HepG2 (cell line): ENCODE results near the gene COX6A2. TPM values are rescaled to one million over a fixed set of nuclear protein-coding genes. Genes with fewer than 3 reads are reported as not detected.

ENCODE experiments used
- BCL6 ChIP-seq: IDR thresholded peaks from 2 replicates; pipeline ENCODE4 v1.6.1; 2016; ENCODE audit warnings: missing genetic modification reagents, missing compliant biosample characterization
- EEA1 ChIP-seq: sonication (generic); formaldehyde crosslinking; IDR thresholded peaks from 2 replicates; pipeline ENCODE4 v1.5.1; 2020; ENCODE audit warnings: mild to moderate bottlenecking, missing genetic modification reagents, borderline replicate concordance
- MYNN ChIP-seq: sonication (generic); formaldehyde crosslinking; IDR thresholded peaks from 2 replicates; pipeline ENCODE4 v1.4.0; 2020; ENCODE audit warnings: mild to moderate bottlenecking, low read depth, missing genetic modification reagents
- POGZ ChIP-seq: sonication (generic); formaldehyde crosslinking; IDR thresholded peaks from 2 replicates; pipeline ENCODE4 v1.4.0; 2020; ENCODE audit warnings: mild to moderate bottlenecking, missing genetic modification reagents
- RCOR2 ChIP-seq: IDR thresholded peaks from 2 replicates; pipeline ENCODE4 v1.6.1; 2016; ENCODE audit warnings: missing biosample characterization, missing genetic modification reagents
- SALL1 ChIP-seq: sonication (generic); formaldehyde crosslinking; IDR thresholded peaks from 2 replicates; pipeline ENCODE4 v1.8.0; 2022; ENCODE audit warnings: mild to moderate bottlenecking, missing genetic modification reagents
- SETDB1 ChIP-seq: sonication (generic); formaldehyde crosslinking; IDR thresholded peaks from 2 replicates; pipeline ENCODE4 v1.5.1; 2020; ENCODE audit warnings: missing genetic modification reagents, mild to moderate bottlenecking, borderline replicate concordance
- U2AF2 ChIP-seq: fragments of 200-400 bp; formaldehyde crosslinking; IDR thresholded peaks from 2 replicates; pipeline ENCODE4 v1.6.1; 2017; ENCODE audit warnings: low read depth, mild to moderate bottlenecking, low read length
- ZNF354B ChIP-seq: sonication (generic); formaldehyde crosslinking; IDR thresholded peaks from 2 replicates; pipeline ENCODE4 v1.8.0; 2022; ENCODE audit warnings: mild to moderate bottlenecking, missing genetic modification reagents
- ZNF431 ChIP-seq: sonication (generic); formaldehyde crosslinking; IDR thresholded peaks from 2 replicates; pipeline ENCODE4 v1.9.0; 2022; ENCODE audit warnings: missing genetic modification reagents, low read depth, mild to moderate bottlenecking, borderline replicate concordance
- ZNF562 ChIP-seq: sonication (generic); formaldehyde crosslinking; IDR thresholded peaks from 2 replicates; pipeline ENCODE4 v1.8.0; 2022; ENCODE audit warnings: missing genetic modification reagents, borderline replicate concordance
- ZNF841 ChIP-seq: sonication (generic); formaldehyde crosslinking; IDR thresholded peaks from 2 replicates; pipeline ENCODE4 v1.8.1; 2023; ENCODE audit warnings: missing genetic modification reagents, borderline replicate concordance
- polyA plus RNA-seq, 8 experiments: library from polyadenylated mRNA; depleted of rRNA in 3 of 8; stranded (reverse) in 7 of 8; unstranded in 1 of 8; fragments of >200 nt; fragmentation: Illumina TruSeq in 4 of 8; extraction: Trizol in 4 of 8; gene quantifications; 2 replicates each; pipeline versions ENCODE4 v1.2.1 to v1.2.3, GENCODE V29; 2011 to 2016; ENCODE audit warnings: low read depth in 4 of 8, missing spikeins in 1 of 8, mixed read lengths in 1 of 8; ENCODE audit not compliant: insufficient read depth in 1 of 8
- total RNA-seq, 5 experiments: library from RNA; depleted of rRNA; stranded (reverse); fragments of >200 nt; fragmentation: Illumina TruSeq; extraction: Trizol; gene quantifications; 2 replicates each; pipeline ENCODE4 v1.2.3, GENCODE V29; 2016; ENCODE audit warnings: low read depth in 1 of 5
- TF ChIP-seq, protein P1 (sequence below): IDR thresholded peaks from 2 replicates; pipeline ENCODE4 v1.6.1; 2012; ENCODE audit warnings: inconsistent platforms
- TF ChIP-seq, protein P2 (sequence below): sonication (generic); formaldehyde crosslinking; IDR thresholded peaks from 2 replicates; pipeline ENCODE4 v1.5.1; 2020; ENCODE audit warnings: missing genetic modification reagents, mild to moderate bottlenecking, borderline replicate concordance
- TF ChIP-seq, protein P3 (sequence below), 2 experiments: fragments of 450-650 bp in 1 of 2; sonication (generic) in 1 of 2; formaldehyde crosslinking; IDR thresholded peaks; 2 replicates each; pipeline versions ENCODE4 v1.5.0 to v1.8.0; 2020 to 2022; ENCODE audit warnings: mild to moderate bottlenecking in 1 of 2, missing genetic modification reagents in 1 of 2
- TF ChIP-seq, protein P4 (sequence below): sonication (generic); formaldehyde crosslinking; IDR thresholded peaks from 2 replicates; pipeline ENCODE4 v1.4.0; 2020; ENCODE audit warnings: missing genetic modification reagents
- TF ChIP-seq, protein P5 (sequence below): sonication (generic); formaldehyde crosslinking; IDR thresholded peaks from 2 replicates; pipeline ENCODE4 v1.4.0; 2020; ENCODE audit warnings: missing genetic modification reagents, mild to moderate bottlenecking, borderline replicate concordance
- TF ChIP-seq, protein P6 (sequence below): sonication (generic); formaldehyde crosslinking; IDR thresholded peaks from 2 replicates; pipeline ENCODE4 v1.5.0; 2020; ENCODE audit warnings: missing genetic modification reagents

COX6A2 gene
- total and polyA plus RNA-seq, 2 of the 13 experiments (the other 11 are each of a cell fraction or from before 2014, with no cell fraction given) = not detected

DNA sequence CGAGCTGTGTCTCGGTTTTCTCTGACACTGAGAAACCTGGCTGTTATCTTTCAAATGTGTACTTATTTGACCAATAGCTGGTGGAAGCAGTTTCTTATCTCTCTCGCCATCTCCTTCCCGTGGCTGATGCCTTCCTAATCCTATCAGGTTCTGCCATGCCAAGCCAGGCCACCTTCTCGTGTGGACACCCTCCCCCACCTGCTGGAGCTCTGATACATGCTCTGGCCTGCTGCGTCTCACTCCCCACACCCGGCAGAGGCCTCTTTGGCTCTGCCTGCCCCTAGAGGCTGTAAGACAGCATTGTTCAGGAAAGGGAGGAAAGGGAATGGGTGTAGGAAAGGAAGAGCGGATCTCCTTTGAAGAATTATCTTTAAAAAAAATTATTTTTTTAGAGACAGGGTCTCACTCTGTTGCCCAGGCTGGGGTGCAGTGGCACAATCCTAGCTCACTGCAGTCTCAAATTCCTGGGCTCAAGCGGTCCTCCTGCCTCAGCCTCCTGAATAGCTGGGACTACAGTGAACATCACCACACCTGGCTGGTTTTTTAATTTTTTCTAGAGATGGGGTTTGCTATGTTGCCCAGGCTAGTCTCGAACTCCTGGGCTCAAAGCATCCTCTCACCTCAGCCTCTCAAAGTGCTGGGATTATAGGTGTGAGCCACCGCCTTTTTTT lies 23.7 kb upstream of the COX6A2 start (continued):
- TF ChIP-seq, protein P1, sequence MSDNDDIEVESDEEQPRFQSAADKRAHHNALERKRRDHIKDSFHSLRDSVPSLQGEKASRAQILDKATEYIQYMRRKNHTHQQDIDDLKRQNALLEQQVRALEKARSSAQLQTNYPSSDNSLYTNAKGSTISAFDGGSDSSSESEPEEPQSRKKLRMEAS = peak; percentile 65
- TF ChIP-seq U2AF2 (no peak), SALL1 (CRISPR knock-in tag) (no peak), ZNF354B (no peak), MYNN (CRISPR knock-in tag) (no peak), ZNF431 (CRISPR knock-in tag) (no peak), BCL6 (no peak), ZNF562 (no peak), EEA1 (CRISPR knock-in tag) (no peak), ZNF841 (CRISPR knock-in tag) (no peak), SETDB1 (CRISPR knock-in tag) (no peak), POGZ (CRISPR knock-in tag) (0 out of 2 replicates have a peak, but pooled peaks have one; percentile 15), RCOR2 (CRISPR knock-in tag) (peak; percentile 65; the same call in 1 of the 2 replicates)
- TF ChIP-seq, protein P2, sequence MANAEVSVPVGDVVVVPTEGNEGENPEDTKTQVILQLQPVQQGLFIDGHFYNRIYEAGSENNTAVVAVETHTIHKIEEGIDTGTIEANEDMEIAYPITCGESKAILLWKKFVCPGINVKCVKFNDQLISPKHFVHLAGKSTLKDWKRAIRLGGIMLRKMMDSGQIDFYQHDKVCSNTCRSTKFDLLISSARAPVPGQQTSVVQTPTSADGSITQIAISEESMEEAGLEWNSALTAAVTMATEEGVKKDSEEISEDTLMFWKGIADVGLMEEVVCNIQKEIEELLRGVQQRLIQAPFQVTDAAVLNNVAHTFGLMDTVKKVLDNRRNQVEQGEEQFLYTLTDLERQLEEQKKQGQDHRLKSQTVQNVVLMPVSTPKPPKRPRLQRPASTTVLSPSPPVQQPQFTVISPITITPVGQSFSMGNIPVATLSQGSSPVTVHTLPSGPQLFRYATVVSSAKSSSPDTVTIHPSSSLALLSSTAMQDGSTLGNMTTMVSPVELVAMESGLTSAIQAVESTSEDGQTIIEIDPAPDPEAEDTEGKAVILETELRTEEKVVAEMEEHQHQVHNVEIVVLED (CRISPR knock-in tag) = no peak
- TF ChIP-seq, protein P3, sequence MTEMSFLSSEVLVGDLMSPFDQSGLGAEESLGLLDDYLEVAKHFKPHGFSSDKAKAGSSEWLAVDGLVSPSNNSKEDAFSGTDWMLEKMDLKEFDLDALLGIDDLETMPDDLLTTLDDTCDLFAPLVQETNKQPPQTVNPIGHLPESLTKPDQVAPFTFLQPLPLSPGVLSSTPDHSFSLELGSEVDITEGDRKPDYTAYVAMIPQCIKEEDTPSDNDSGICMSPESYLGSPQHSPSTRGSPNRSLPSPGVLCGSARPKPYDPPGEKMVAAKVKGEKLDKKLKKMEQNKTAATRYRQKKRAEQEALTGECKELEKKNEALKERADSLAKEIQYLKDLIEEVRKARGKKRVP (CRISPR knock-in tag; IDR thresholded peaks at IDR 0.05) = no peak
- TF ChIP-seq, protein P4, sequence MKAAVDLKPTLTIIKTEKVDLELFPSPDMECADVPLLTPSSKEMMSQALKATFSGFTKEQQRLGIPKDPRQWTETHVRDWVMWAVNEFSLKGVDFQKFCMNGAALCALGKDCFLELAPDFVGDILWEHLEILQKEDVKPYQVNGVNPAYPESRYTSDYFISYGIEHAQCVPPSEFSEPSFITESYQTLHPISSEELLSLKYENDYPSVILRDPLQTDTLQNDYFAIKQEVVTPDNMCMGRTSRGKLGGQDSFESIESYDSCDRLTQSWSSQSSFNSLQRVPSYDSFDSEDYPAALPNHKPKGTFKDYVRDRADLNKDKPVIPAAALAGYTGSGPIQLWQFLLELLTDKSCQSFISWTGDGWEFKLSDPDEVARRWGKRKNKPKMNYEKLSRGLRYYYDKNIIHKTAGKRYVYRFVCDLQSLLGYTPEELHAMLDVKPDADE (CRISPR knock-in tag) = no peak
- TF ChIP-seq, protein P5, sequence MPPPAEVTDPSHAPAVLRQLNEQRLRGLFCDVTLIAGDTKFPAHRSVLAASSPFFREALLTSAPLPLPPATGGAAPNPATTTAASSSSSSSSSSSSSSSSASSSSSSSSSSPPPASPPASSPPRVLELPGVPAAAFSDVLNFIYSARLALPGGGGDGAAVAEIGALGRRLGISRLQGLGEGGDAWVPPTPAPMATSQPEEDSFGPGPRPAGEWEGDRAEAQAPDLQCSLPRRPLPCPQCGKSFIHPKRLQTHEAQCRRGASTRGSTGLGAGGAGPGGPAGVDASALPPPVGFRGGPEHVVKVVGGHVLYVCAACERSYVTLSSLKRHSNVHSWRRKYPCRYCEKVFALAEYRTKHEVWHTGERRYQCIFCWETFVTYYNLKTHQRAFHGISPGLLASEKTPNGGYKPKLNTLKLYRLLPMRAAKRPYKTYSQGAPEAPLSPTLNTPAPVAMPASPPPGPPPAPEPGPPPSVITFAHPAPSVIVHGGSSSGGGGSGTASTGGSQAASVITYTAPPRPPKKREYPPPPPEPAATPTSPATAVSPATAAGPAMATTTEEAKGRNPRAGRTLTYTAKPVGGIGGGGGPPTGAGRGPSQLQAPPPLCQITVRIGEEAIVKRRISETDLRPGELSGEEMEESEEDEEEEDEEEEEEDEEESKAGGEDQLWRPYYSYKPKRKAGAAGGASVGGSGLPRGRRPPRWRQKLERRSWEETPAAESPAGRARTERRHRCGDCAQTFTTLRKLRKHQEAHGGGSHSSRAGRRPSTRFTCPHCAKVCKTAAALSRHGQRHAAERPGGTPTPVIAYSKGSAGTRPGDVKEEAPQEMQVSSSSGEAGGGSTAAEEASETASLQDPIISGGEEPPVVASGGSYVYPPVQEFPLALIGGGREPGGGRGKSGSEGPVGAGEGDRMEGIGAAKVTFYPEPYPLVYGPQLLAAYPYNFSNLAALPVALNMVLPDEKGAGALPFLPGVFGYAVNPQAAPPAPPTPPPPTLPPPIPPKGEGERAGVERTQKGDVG = no peak
- TF ChIP-seq, protein P6, sequence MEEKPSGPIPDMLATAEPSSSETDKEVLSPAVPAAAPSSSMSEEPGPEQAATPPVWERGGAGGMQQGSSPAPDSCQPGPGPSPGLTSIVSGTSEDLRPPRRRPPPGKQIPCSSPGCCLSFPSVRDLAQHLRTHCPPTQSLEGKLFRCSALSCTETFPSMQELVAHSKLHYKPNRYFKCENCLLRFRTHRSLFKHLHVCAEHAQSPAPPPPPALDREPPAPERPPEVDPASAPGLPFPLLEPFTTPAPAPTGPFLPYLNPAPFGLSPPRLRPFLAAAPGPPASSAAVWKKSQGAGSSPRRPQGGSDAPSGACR = 0 out of 2 replicates have a peak, but pooled peaks have one; percentile 51
